Trophoblast cell (in vitro differentiated cells and primary cell): ENCODE measurements around the gene RETREG1.
"Not testable (repeated sequence)": the region's sequence is repeated elsewhere in the genome, so short reads cannot be mapped to it uniquely, and the experiment has no call there.

Experiments
- DNase-seq, 2 donors: peaks; one replicate each; pipeline ENCODE4 v3.0.0-alpha.2; 2016
- H2AFZ ChIP-seq: 2 replicates; pipeline ENCODE4 v1.6.1; 2013; ENCODE audit warnings: low read length, moderate library complexity, mild to moderate bottlenecking; ENCODE audit not compliant: insufficient read depth, poor library complexity
- H2AK5ac ChIP-seq: 2 replicates; pipeline ENCODE4 v1.6.1; 2013; ENCODE audit warnings: mild to moderate bottlenecking, low read length
- H2BK120ac ChIP-seq: 2 replicates; pipeline ENCODE4 v1.6.1; 2013; ENCODE audit warnings: low read length, mild to moderate bottlenecking, moderate library complexity; ENCODE audit not compliant: insufficient read depth, poor library complexity
- H2BK12ac ChIP-seq: 2 replicates; pipeline ENCODE4 v1.6.1; 2013; ENCODE audit warnings: mild to moderate bottlenecking, low read length, moderate library complexity
- H2BK5ac ChIP-seq: 2 replicates; pipeline ENCODE4 v1.6.1; 2013; ENCODE audit warnings: low read length, low read depth, moderate library complexity, mild to moderate bottlenecking; ENCODE audit not compliant: poor library complexity
- H3K14ac ChIP-seq: 2 replicates; pipeline ENCODE4 v1.6.1; 2013; ENCODE audit warnings: mild to moderate bottlenecking, low read length
- H3K18ac ChIP-seq: 2 replicates; pipeline ENCODE4 v1.6.1; 2013; ENCODE audit warnings: mild to moderate bottlenecking, low read length
- H3K23ac ChIP-seq: 2 replicates; pipeline ENCODE4 v1.6.1; 2013; ENCODE audit warnings: low read length
- H3K27ac ChIP-seq: 2 replicates; pipeline ENCODE4 v1.5.1; 2013; ENCODE audit warnings: low read depth, mild to moderate bottlenecking, inconsistent platforms, low read length, moderate library complexity
- H3K27me3 ChIP-seq: 2 replicates; pipeline ENCODE4 v1.6.1; 2013; ENCODE audit warnings: inconsistent platforms, mild to moderate bottlenecking, low read length, moderate library complexity; ENCODE audit not compliant: insufficient read depth
- H3K36me3 ChIP-seq, 2 experiments: 1 replicate in 1 of 2; 2 replicates in 1 of 2; pipeline ENCODE4 v1.6.1; 2013; ENCODE audit warnings: low read length in 2 of 2, mild to moderate bottlenecking in 2 of 2, moderate library complexity in 1 of 2; ENCODE audit not compliant: insufficient read depth in 2 of 2, control insufficient read depth in 1 of 2
- H3K4ac ChIP-seq: 2 replicates; pipeline ENCODE4 v1.6.1; 2013; ENCODE audit warnings: low read depth, mild to moderate bottlenecking, low read length, moderate library complexity
- H3K4me1 ChIP-seq, 2 experiments: 1 replicate in 1 of 2; 2 replicates in 1 of 2; pipeline ENCODE4 v1.6.1; 2013; ENCODE audit warnings: low read length in 2 of 2, mild to moderate bottlenecking in 2 of 2, moderate library complexity in 1 of 2; ENCODE audit not compliant: insufficient read depth in 2 of 2, control insufficient read depth in 1 of 2
- H3K4me2 ChIP-seq: 2 replicates; pipeline ENCODE4 v1.6.1; 2013; ENCODE audit warnings: inconsistent platforms, mild to moderate bottlenecking, low read length, moderate library complexity
- H3K4me3 ChIP-seq: 2 replicates; pipeline ENCODE4 v1.5.1; 2013; ENCODE audit warnings: mild to moderate bottlenecking, low read depth, low read length, inconsistent platforms
- H3K79me1 ChIP-seq: one replicate; pipeline ENCODE4 v1.6.1; 2013; ENCODE audit warnings: low read length
- H3K79me2 ChIP-seq: 2 replicates; pipeline ENCODE4 v1.6.1; 2013; ENCODE audit warnings: low read length, mild to moderate bottlenecking; ENCODE audit not compliant: control insufficient read depth, insufficient read depth, poor library complexity
- H3K9ac ChIP-seq: 2 replicates; pipeline ENCODE4 v1.6.1; 2013; ENCODE audit warnings: mild to moderate bottlenecking, low read length
- H3K9me3 ChIP-seq: 2 replicates; pipeline ENCODE4 v1.6.1; 2013; ENCODE audit warnings: low read depth, mild to moderate bottlenecking, control low read depth, inconsistent platforms, low read length; ENCODE audit not compliant: insufficient read depth
- H4K12ac ChIP-seq: 2 replicates; pipeline ENCODE4 v1.6.1; 2013; ENCODE audit warnings: low read depth, mild to moderate bottlenecking, low read length, moderate library complexity
- H4K8ac ChIP-seq: 2 replicates; pipeline ENCODE4 v1.6.1; 2013; ENCODE audit warnings: low read depth, mild to moderate bottlenecking, low read length, moderate library complexity
- H4K91ac ChIP-seq: one replicate; pipeline ENCODE4 v1.6.1; 2013; ENCODE audit warnings: low read depth, mild to moderate bottlenecking, low read length, moderate library complexity
- WGBS: extraction: QIAGEN DNeasy Blood & Tissue Kit; methylation state at CpG from one replicate; pipeline ENCODE4 v1.1.7; 2013; ENCODE audit warnings: missing lambda C conversion rate; ENCODE audit not compliant: insufficient read length, insufficient coverage; ENCODE audit errors: extremely low coverage; 5-methylcytosine and 5-hydroxymethylcytosine counted together

RETREG1 gene

GRCh38 chr5:16546732-16547131, 70.1 kb downstream of the RETREG1 start:
- Histone ChIP-seq H3K79me2 (no peaks in the 10 kb centered on the region), H2AFZ (no peak overlapping the region), H3K4me3 (no peak overlapping the region), H3K4me1 (no peaks in the 10 kb centered on the region), H3K27ac (no peak overlapping the region), H2BK120ac (no peak overlapping the region), H3K4ac (no peak overlapping the region), H3K23ac (no peak overlapping the region), H3K9me3 (no peaks in the 10 kb centered on the region), H3K18ac (no peak overlapping the region), H4K8ac (no peak overlapping the region), H2AK5ac (no peak overlapping the region), H3K14ac (no peak overlapping the region), H3K4me2 (no peak overlapping the region), H4K91ac (no peak overlapping the region), H2BK12ac (no peak overlapping the region), H3K9ac (no peak overlapping the region), H3K27me3 (no peaks in the 10 kb centered on the region), H4K12ac (no peak overlapping the region), H3K79me1 (no peaks in the 10 kb centered on the region), H3K36me3 (no peaks in the 10 kb centered on the region), H2BK5ac (no peak overlapping the region)
- WGBS = no CpG with 5 or more reads among the region's 4 CpGs
- DNase-seq = no peak

DNA sequence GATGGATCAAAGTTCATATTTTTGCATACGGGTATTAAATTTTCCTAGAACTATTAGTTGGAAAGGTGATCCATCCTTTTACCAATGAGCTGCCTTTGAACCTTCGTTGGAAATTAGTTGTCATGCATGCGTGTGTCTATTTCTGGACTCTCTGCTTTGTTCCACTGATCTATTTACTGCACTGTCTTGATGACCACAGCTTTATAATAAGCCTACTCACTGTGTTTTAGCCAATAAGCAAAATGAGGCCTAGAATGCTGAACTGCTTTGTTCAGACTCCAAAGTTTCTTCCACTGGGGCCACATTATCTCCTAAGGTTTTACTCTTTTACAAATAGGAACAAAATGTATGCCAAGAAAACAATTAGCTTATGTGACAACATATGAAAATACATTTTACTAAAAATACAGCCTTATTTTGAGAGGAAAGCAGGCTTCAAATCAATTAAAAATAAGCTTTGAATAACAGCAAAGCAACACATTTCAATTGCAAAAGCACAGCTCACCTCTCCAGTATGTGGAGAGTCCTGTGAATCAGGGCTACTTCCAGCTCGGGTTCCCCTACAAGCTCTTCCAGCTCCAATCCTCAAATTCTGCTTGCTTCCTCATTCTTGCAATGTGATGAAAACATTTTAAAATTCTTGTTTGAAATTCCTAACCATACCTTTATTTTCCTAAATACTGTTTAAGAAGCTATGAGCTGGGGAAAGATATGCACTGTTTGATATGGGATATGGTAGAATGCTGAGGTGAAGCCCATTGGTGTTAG, 72.0 kb downstream of the RETREG1 start:
- no peak overlapping the region for H3K4me2 ChIP-seq
- no peak overlapping the region for H2BK12ac ChIP-seq
- no peaks in the 10 kb centered on the region for H3K27me3 ChIP-seq
- H2BK120ac ChIP-seq = no peak overlapping the region
- H3K4me1 ChIP-seq = no peaks in the 10 kb centered on the region
- no peak overlapping the region for H3K4me3 ChIP-seq
- no peak overlapping the region for H3K9ac ChIP-seq
- no peak overlapping the region for H3K23ac ChIP-seq
- H2AFZ ChIP-seq = no peak overlapping the region
- H3K4ac ChIP-seq = no peak overlapping the region
- H2BK5ac ChIP-seq = no peak overlapping the region
- no peak overlapping the region for H3K14ac ChIP-seq
- H3K27ac ChIP-seq = no peak overlapping the region
- no peak overlapping the region for H4K12ac ChIP-seq
- no peaks in the 10 kb centered on the region for H3K79me2 ChIP-seq
- peak; percentile 16 to 69 for DNase-seq
- H3K9me3 ChIP-seq = no peaks in the 10 kb centered on the region
- WGBS = no CpG with 5 or more reads among the region's 4 CpGs
- H3K79me1 ChIP-seq = no peaks in the 10 kb centered on the region
- H3K36me3 ChIP-seq = no peaks in the 10 kb centered on the region
- no peak overlapping the region for H4K8ac ChIP-seq
- H4K91ac ChIP-seq = no peak overlapping the region
- H3K18ac ChIP-seq = no peak overlapping the region
- H2AK5ac ChIP-seq = no peak overlapping the region

DNA sequence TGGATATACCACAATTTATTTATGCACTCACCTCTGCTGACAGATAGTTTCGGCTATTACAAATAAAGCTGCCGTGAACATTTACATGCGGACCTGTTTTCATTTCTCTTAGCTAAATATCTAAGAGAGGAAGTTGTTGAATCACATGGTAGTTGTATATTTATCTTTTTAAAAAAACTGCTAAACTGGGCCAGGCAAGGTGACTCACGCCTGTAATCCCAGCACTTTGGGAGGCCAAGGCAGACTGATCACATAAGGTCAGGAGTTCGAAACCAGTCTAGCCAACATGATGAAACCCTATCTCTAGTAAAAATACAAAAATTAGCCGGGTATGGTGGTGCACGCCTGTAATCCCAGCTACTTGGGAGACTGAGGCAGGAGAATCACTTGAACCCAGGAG, 73.6 kb downstream of the RETREG1 start:
- H3K27ac ChIP-seq, H3K79me2 ChIP-seq, H2BK120ac ChIP-seq, DNase-seq, H3K79me1 ChIP-seq, H2AFZ ChIP-seq, H4K8ac ChIP-seq, H3K14ac ChIP-seq, H3K23ac ChIP-seq, H3K4me1 ChIP-seq, H2AK5ac ChIP-seq, H3K4me2 ChIP-seq, H3K27me3 ChIP-seq, H4K91ac ChIP-seq, H2BK5ac ChIP-seq, H3K18ac ChIP-seq, H3K36me3 ChIP-seq, H3K4ac ChIP-seq, H2BK12ac ChIP-seq, H3K4me3 ChIP-seq, H4K12ac ChIP-seq, H3K9ac ChIP-seq, H3K9me3 ChIP-seq: not testable (repeated sequence)
- WGBS = no CpG with 5 or more reads among the region's 7 CpGs

DNA sequence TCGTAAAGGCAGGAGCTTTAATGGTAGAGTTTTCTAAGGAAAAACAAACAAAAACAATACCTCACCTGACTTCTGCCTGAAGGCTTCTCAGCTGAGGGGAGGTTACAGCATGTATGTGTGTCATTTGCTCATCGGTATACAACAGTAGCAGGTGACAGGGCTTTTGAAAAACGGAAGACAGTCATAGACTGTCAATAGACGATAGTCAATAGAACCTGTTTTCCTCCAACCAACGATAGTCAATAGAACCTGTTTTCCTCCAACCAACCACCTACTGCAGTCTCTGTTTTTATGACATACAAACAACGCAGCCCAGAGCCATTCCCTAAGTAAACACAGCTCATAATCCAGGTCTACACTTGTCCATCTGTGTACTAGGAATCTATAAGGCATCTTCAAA, 74.6 kb downstream of the RETREG1 start:
- WGBS = no CpG with 5 or more reads among the region's 6 CpGs
- H3K79me2 ChIP-seq = no peaks in the 10 kb centered on the region

More for the DNA sequence above, 74.6 kb downstream of the RETREG1 start:
- Histone ChIP-seq H2BK120ac (no peak overlapping the region), H3K23ac (no peak overlapping the region), H2AK5ac (no peak overlapping the region), H3K27ac (no peak overlapping the region), H3K79me1 (no peaks in the 10 kb centered on the region), H3K9me3 (peaks cover 2% of the 10 kb centered on the region), H3K4me1 (peaks cover 0 to 2% of the 10 kb centered on the region in 2 experiments), H3K4me2 (no peak overlapping the region), H2BK12ac (no peak overlapping the region), H3K4ac (no peak overlapping the region), H4K91ac (no peak overlapping the region), H2AFZ (no peak overlapping the region), H3K18ac (no peak overlapping the region), H3K36me3 (no peaks in the 10 kb centered on the region), H3K14ac (no peak overlapping the region), H3K4me3 (no peak overlapping the region), H4K12ac (no peak overlapping the region), H2BK5ac (no peak overlapping the region), H3K9ac (no peak overlapping the region), H3K27me3 (no peaks in the 10 kb centered on the region), H4K8ac (no peak overlapping the region)
- DNase-seq = no peak
